Liver (tissue), 9 donors: ENCODE measurements around the gene EGFLAM. TPM values are rescaled to one million over a fixed set of nuclear protein-coding genes. Genes with fewer than 3 reads are reported as not detected.

ENCODE experiments used
- DNase-seq: peaks from one replicate; pipeline ENCODE4 v3.0.0-alpha.2; 2017; ENCODE audit warnings: low spot score
- H3K27ac ChIP-seq, 2 donors: one replicate each; pipeline ENCODE4 v1.7.0; 2013; ENCODE audit warnings: inconsistent platforms in 2 of 2, low read length in 2 of 2, control low read depth in 1 of 2, low read depth in 1 of 2, mild to moderate bottlenecking in 1 of 2
- H3K27me3 ChIP-seq, 4 donors: one replicate each; pipeline versions ENCODE4 v1.6.1 to v1.7.0; 2013; ENCODE audit warnings: low read length in 3 of 4, inconsistent platforms in 1 of 4, mild to moderate bottlenecking in 1 of 4, moderate library complexity in 1 of 4; ENCODE audit not compliant: control insufficient read depth in 4 of 4, insufficient read depth in 4 of 4
- H3K36me3 ChIP-seq, 4 donors: one replicate each; pipeline versions ENCODE4 v1.6.1 to v1.7.0; 2013; ENCODE audit warnings: low read length in 3 of 4, mild to moderate bottlenecking in 3 of 4, low read depth in 1 of 4, moderate library complexity in 1 of 4; ENCODE audit not compliant: control insufficient read depth in 4 of 4, insufficient read depth in 3 of 4
- H3K4me1 ChIP-seq, 4 donors: one replicate each; pipeline versions ENCODE4 v1.6.1 to v1.7.0; 2013; ENCODE audit warnings: low read length in 3 of 4, mild to moderate bottlenecking in 3 of 4, moderate library complexity in 1 of 4; ENCODE audit not compliant: control insufficient read depth in 4 of 4, insufficient read depth in 4 of 4
- H3K4me3 ChIP-seq, 3 donors: one replicate each; pipeline versions ENCODE4 v1.6.1 to v1.7.0; 2013; ENCODE audit warnings: low read length in 3 of 3, control low read depth in 1 of 3, low read depth in 1 of 3, mild to moderate bottlenecking in 1 of 3
- H3K9ac ChIP-seq, 2 donors: one replicate each; pipeline ENCODE4 v1.7.0; 2013; ENCODE audit warnings: low read length in 2 of 2, mild to moderate bottlenecking in 2 of 2, moderate library complexity in 2 of 2, control low read depth in 1 of 2, low read depth in 1 of 2
- H3K9me3 ChIP-seq, 4 donors: one replicate each; pipeline versions ENCODE4 v1.6.1 to v1.7.0; 2013; ENCODE audit warnings: low read length in 3 of 4; ENCODE audit not compliant: control insufficient read depth in 4 of 4
- ATF3 ChIP-seq: IDR thresholded peaks from 2 replicates; pipeline ENCODE4 v1.6.1; 2016; ENCODE audit warnings: antibody characterized with exemption
- CTCF ChIP-seq: fragments of 150-350 bp; IDR thresholded peaks from 2 replicates; pipeline ENCODE4 v1.5.1; 2017; ENCODE audit warnings: improper control_type of control experiment, low read depth, low read length; ENCODE audit not compliant: missing input control
- FOXA1 ChIP-seq: IDR thresholded peaks from 2 replicates; pipeline ENCODE4 v1.6.1; 2016; ENCODE audit warnings: antibody characterized with exemption
- FOXA2 ChIP-seq: IDR thresholded peaks from 2 replicates; pipeline ENCODE4 v1.6.1; 2016; ENCODE audit warnings: antibody characterized with exemption
- GABPA ChIP-seq, 2 donors: IDR thresholded peaks in 1 of 2; conservative IDR thresholded peaks in 1 of 2; 2 replicates each; pipeline ENCODE4 v1.6.1; 2016; ENCODE audit warnings: antibody characterized with exemption in 2 of 2, mild to moderate bottlenecking in 1 of 2, moderate library complexity in 1 of 2
- HNF4G ChIP-seq: IDR thresholded peaks from 2 replicates; pipeline ENCODE4 v1.6.1; 2016; ENCODE audit warnings: antibody characterized with exemption
- JUND ChIP-seq, 2 donors: IDR thresholded peaks; 2 replicates each; pipeline ENCODE4 v1.6.1; 2016; ENCODE audit warnings: antibody characterized with exemption in 2 of 2
- MAX ChIP-seq: IDR thresholded peaks from 2 replicates; pipeline ENCODE4 v1.6.1; 2016; ENCODE audit warnings: antibody characterized with exemption
- NR2F2 ChIP-seq: IDR thresholded peaks from 2 replicates; pipeline ENCODE4 v1.6.1; 2016; ENCODE audit warnings: antibody characterized with exemption
- RXRA ChIP-seq, 2 donors: IDR thresholded peaks; 2 replicates each; pipeline ENCODE4 v1.6.1; 2017 to 2018; ENCODE audit warnings: antibody characterized with exemption in 2 of 2, mild to moderate bottlenecking in 1 of 2
- SP1 ChIP-seq: IDR thresholded peaks from 2 replicates; pipeline ENCODE4 v1.6.1; 2018; ENCODE audit warnings: antibody characterized with exemption, mild to moderate bottlenecking
- YY1 ChIP-seq: IDR thresholded peaks from 2 replicates; pipeline ENCODE4 v1.6.1; 2016; ENCODE audit warnings: antibody characterized with exemption, mild to moderate bottlenecking
- ZBTB33 ChIP-seq: IDR thresholded peaks from 2 replicates; pipeline ENCODE4 v1.6.1; 2016; ENCODE audit warnings: antibody characterized with exemption
- WGBS: extraction: QIAGEN DNeasy Blood & Tissue Kit; methylation state at CpG from one replicate; pipeline ENCODE4 v1.1.7; 2013; 5-methylcytosine and 5-hydroxymethylcytosine counted together
- polyA plus RNA-seq, 2 donors: library from polyadenylated mRNA; stranded (reverse) in 1 of 2; unstranded in 1 of 2; fragments of 200-250 nt in 1 of 2; fragments of >200 nt in 1 of 2; fragmentation: Nextera tagmentation in 1 of 2; extraction: Ambion mirVana in 1 of 2; gene quantifications; one replicate each; pipeline versions ENCODE4 v1.2.1 to v1.2.3, GENCODE V29; 2013 to 2015
- total RNA-seq, 2 donors: library from RNA; depleted of rRNA; stranded (reverse); fragments of >200 nt; gene quantifications; one replicate each; pipeline ENCODE4 v1.2.3, GENCODE V29; 2014
- donor health status: healthy.
- donor health status: healthy.
- donor health status: healthy.
- donor health status: healthy.
- donor health status: healthy.

The EGFLAM gene
- total and polyA plus RNA-seq, 4 donors: 1.1 to 4.9 (median 1.9) TPM

- no peaks in the 10 kb centered on the region for H3K9me3 ChIP-seq
- H3K4me3 ChIP-seq: no peak overlapping the region
- no peak for TF ChIP-seq CTCF
- no peak overlapping the region for H3K27ac ChIP-seq
- no peak for DNase-seq
- no peaks in the 10 kb centered on the region for H3K36me3 ChIP-seq
- no peak overlapping the region for H3K9ac ChIP-seq
- H3K4me1 ChIP-seq: no peaks in the 10 kb centered on the region
- H3K27me3 ChIP-seq: no peaks in the 10 kb centered on the region
- WGBS: 73% methylated on average over 3 of the region's 3 CpGs
Observed at GRCh38 chr5:38478878-38479277, 220.5 kb downstream of the EGFLAM start.

- Histone ChIP-seq H3K36me3 (no peaks in the 10 kb centered on the region), H3K27ac (no peak overlapping the region), H3K27me3 (no peaks in the 10 kb centered on the region), H3K4me3 (no peak overlapping the region), H3K9me3 (no peaks in the 10 kb centered on the region), H3K9ac (no peak overlapping the region), H3K4me1 (no peaks in the 10 kb centered on the region)
- no peak for DNase-seq
- WGBS: 60% methylated on average over 6 of the region's 6 CpGs
- TF ChIP-seq FOXA1: no peak
- TF ChIP-seq NR2F2: no peak
- TF ChIP-seq HNF4G: no peak
- no peak for TF ChIP-seq ATF3
- TF ChIP-seq SP1: no peak
- no peak for TF ChIP-seq MAX
- no peak for TF ChIP-seq JUND (IDR thresholded peaks at IDR 0.05)
- no peak for TF ChIP-seq RXRA (IDR thresholded peaks at IDR 0.05)
- TF ChIP-seq ZBTB33: no peak
- no peak for TF ChIP-seq FOXA2
- TF ChIP-seq GABPA (IDR thresholded peaks at IDR 0.05 in 1 of 2, conservative IDR thresholded peaks at IDR 0.05 in 1 of 2): no peak
- no peak for TF ChIP-seq CTCF
- TF ChIP-seq YY1: no peak
Observed at GRCh38 chr5:38479315-38479904, 221.1 kb downstream of the EGFLAM start.
